ENCODE measurements around the gene E2F6. TPM values are rescaled to one million over a fixed set of nuclear protein-coding genes. Genes with fewer than 3 reads are reported as not detected.

The E2F6 gene, protein sequence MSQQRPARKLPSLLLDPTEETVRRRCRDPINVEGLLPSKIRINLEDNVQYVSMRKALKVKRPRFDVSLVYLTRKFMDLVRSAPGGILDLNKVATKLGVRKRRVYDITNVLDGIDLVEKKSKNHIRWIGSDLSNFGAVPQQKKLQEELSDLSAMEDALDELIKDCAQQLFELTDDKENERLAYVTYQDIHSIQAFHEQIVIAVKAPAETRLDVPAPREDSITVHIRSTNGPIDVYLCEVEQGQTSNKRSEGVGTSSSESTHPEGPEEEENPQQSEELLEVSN
- polyA plus RNA-seq (ENCODE audit: insufficient read depth in 1 of 5, insufficient read length in 5 of 5, low replicate concordance in 1 of 5): 10 to 100 TPM; 18.5 to 21.3 (median 19.2) TPM
- long read RNA-seq, donor 1, partial matches to known transcripts: 0 of 5 reads
- long read RNA-seq, donor 1, other reads (novel, unspliced or antisense): 0 of 5 reads
- long read RNA-seq, donor 2, transcript E2F6-202 (7 exons, 3,218 nt): major isoform, 5 of 7 reads
- long read RNA-seq, donor 2, partial matches to known transcripts: 0 of 7 reads
- long read RNA-seq, donor 2, other reads (novel, unspliced or antisense): 0 of 7 reads
- long read RNA-seq, donor 3, partial matches to known transcripts: 0 of 7 reads
- long read RNA-seq, donor 3, other reads (novel, unspliced or antisense): 0 of 7 reads
- long read RNA-seq, donor 4, partial matches to known transcripts: 0 of 5 reads
- long read RNA-seq, donor 4, other reads (novel, unspliced or antisense): 0 of 5 reads
- long read RNA-seq, donor 5, transcript E2F6-202 (7 exons, 3,218 nt): major isoform, 7 of 9 reads
- long read RNA-seq, donor 5, partial matches to known transcripts: 0 of 9 reads
- long read RNA-seq, donor 5, other reads (novel, unspliced or antisense): 0 of 9 reads
- long read RNA-seq, donor 6, partial matches to known transcripts: 0 of 4 reads
- long read RNA-seq, donor 6, other reads (novel, unspliced or antisense): 0 of 4 reads
- long read RNA-seq, donor 7, partial matches to known transcripts: 0 of 8 reads
- long read RNA-seq, donor 7, other reads (novel, unspliced or antisense): 0 of 8 reads
- long read RNA-seq, donor 8, partial matches to known transcripts: 0 of 2 reads
- long read RNA-seq, donor 8, other reads (novel, unspliced or antisense): 0 of 2 reads

DNA sequence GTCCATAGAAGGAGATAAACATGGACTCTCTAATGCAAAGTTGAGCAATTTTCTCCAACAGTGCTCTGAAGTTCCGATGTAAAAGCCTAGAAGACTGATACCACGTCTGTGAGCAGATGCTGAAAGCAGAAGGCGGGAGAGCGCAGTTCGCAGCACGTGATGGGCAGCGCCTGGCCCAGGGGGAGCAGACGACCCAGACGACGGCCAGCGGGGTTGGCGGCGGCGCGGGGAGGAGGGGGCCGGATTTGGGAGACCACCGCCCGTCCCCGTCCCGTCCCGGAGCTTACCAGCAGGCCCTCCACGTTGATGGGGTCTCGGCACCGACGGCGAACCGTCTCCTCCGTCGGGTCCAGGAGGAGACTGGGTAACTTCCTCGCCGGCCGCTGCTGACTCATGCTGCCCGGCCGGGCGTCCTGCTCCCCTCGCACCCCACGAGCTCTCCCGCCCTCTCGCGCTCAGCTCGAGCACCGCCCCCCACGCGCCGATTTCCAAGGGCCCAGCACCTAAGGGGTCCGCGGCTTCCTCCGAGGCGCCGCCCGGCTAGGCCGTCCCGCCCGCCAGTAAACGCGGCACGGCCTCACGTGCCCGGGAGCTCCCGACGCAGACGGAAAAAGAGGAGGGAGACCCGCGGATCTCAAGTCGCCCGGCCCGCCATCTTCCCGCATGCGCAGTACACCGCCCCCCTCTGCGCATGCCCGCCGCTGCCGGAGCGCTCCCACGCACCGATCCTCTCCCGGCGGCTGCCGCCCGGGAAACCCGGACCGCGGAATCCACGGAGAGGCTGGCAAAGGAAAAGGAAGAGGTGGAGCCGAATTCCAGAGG is at the start of gene E2F6:
TSS of gene E2F6 (minus strand) at position 677 of the 822 bp plus-strand sequence. CDS start at position 395, 282 bp downstream.
- DNase-seq: peak; percentile 91 to 92

DNA sequence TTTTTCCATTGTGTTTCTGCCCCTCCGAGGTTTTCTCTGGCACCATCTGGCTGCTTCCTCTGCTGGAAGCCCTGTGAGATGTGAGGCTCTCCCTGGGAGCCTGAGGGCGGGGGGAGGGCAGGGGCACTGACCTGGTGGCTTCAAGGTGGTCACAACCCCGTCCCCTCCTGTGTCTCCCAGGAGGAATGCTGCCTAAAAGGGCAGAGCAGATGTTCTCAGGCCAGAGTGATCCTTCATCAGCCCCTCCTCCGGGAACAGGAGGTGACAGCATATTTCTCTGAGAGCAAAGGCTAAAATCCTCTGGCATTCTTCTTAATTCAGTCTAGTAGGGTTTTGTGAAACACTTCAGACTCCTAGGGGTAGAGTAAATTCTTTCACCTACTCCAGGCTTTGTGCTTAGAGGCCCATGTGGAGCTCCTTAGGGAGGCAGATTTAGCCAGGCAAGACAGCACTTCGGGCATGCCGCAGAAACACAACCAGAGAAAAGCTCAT is 49.6 kb upstream of the E2F6 start:
- DNase-seq: no peak

DNA sequence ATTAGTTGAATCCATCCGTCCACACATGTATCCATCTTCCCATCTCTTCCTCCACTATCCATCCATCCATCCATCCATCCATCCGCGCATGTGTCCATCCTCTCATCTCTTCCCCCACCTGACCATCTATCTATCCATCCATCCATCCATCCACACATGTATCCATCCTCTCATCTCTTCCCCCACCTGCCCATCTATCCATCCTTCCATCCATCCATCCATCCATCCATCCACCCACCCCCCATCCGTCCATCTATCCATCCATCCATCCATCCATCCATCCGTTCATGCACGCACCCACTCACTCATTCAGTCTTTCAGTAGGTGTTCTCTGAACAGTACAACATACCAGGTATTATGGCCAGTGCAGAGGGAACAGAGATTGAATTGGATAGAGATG is 48.9 kb upstream of the E2F6 start:
- no peak for DNase-seq

DNA sequence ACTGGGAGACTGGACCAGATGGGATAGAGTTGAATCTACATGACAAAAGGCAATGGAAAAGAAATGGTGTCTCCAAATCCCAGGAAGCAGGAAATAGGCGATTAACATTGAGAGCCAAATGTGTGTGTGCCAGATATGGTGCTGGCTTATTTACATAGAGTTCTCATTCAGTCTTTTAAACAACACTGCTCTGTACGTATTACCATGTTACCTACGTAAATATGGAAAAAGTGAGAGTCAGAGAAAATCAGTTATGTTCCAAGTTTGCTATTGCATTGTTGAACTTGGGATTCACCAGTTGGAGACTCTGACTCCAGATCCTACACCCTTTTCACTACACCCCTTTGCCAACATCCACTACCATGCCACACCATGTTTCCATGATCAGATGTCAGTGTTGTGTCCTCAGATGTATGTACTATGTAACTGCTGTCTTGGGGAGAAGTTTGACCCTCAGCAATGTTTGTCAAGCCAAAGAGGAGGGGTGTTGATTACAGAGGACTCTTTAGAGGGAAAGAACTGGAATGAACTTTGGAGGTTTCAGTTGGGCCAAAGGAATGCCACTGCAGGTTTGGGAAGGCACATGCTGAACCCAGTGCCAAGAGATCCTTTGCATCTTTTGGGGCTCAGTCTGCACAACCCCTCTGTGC is 48.2 kb upstream of the E2F6 start:
- DNase-seq: no peak

DNA sequence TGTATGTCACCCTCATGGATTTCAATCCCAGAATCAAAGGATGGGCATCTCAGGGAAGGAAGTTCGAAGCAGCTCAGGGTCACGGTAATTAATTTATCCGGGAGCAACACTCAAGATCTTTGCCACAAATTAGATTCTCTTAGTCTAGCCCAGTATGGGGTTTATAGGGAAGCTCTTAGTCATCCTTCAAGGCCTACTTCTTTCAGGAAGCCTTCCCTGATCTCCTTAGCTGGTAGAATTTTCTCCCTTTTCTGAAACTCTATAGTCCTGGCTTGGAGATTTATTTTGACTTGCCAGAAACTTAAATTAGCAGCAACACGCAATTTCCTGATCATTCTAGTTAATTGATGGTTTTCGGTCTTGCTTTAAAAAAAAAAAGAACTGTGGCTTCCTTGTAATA is 47.4 kb upstream of the E2F6 start:
- DNase-seq: no peak

DNA sequence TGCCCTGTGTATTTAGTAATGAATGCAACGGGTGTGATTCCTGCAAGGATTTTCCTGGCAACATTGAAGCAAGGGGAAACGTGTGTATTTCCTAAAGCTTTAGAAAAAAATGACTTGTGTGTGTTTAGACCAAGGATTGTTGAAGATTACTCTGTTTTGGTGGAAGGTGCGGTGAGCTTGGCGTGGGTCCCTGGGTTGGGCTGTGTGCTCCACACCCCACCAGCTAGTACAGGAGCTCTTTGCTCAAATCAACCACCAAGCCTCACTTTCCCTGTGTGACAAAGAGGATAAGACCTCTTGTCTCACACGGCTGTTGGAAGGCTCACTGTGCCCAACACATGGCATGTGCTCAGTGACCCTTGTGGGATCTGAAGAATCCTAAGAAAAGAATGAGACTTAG is 46.5 kb upstream of the E2F6 start:
- DNase-seq: no peak

DNA sequence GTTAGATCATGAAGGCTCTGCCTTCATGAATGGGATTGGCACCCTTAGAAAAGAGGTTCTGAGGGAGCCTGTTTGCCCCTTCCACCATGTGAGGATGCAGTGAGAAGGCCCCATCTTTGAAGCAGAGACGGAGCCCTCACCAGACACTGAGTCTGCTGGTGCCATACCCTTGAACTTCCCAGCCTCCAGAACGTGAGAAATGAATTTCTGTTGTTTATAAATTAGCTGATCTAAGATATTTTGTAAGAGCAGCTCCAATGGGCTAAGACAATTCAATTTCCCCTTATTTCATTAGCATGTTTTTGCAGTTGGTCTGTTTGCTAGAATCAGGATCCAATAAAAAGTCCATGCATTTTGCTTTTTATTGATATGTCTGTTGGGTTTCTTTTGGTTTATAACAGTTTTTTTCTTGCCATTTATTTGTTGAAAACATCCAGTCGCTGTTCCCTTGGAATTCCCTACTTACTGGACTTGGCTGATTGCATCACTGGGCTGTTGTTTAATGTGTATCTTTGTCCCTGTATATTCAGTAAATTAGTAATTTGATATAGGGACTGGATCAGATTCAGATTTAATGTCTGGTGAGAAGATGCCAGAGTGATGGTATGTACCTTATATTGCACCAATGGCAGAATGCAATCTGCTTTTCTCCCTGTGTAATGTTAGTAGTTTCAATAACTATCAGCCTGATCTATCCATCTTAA is 43.8 kb upstream of the E2F6 start:
- no peak for DNase-seq

DNA sequence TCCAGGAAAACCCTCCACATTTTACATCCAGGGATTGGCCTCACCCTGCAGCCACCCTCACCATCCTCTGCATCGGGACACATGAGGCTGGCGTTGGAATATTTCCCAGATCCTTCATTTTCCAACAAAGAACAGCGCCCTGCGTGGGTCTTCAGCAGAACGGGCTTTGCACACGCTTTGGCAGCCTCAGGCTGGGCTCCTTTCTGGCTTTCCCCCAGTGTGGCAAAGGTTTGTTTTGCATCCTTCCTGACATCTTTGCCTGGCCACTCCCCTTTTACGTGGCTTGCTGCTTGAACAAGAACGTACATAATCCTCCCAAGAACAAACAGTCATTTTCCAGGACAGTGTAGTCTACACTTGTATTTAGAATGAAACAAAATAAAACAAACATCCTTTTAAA is 42.3 kb upstream of the E2F6 start:
- no peak for DNase-seq

DNA sequence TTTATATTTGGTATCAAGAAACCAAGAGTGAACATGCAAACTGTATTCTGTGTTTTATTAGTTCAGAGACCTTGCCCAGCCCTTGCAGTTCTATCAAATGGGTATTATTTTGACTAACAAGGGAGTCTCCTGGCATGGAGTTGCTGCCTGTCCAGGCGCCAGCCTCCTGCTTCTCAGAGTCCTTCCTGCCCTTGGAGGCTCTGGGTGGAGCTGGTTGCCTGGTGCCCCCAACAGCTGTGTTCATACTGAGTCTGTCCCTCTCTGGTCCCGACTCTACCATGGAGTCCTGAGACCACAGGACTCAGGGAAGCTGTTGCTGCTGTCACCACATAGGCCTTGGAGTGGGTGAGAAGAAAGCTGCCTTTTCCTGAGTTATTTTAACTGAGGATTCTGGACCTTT is 41.6 kb upstream of the E2F6 start:
- DNase-seq: no peak

DNA sequence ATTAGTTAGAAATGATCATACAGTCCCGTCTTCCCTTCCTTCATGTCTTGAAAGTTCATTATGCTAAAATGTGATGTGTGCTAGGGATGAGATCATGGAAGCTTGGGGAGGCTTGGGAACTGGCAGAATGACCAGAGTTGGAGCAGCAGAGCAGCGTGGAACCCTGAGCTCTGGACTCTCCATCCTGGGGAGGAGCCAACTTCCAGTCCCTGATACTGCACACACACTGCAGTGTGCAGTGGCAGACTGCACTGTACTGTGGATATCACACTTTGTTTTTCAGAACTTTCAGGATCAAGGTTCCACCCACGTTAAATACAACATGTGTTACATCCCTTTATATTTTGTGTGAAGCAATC is 40.6 kb upstream of the E2F6 start:
- no peak for DNase-seq

DNA sequence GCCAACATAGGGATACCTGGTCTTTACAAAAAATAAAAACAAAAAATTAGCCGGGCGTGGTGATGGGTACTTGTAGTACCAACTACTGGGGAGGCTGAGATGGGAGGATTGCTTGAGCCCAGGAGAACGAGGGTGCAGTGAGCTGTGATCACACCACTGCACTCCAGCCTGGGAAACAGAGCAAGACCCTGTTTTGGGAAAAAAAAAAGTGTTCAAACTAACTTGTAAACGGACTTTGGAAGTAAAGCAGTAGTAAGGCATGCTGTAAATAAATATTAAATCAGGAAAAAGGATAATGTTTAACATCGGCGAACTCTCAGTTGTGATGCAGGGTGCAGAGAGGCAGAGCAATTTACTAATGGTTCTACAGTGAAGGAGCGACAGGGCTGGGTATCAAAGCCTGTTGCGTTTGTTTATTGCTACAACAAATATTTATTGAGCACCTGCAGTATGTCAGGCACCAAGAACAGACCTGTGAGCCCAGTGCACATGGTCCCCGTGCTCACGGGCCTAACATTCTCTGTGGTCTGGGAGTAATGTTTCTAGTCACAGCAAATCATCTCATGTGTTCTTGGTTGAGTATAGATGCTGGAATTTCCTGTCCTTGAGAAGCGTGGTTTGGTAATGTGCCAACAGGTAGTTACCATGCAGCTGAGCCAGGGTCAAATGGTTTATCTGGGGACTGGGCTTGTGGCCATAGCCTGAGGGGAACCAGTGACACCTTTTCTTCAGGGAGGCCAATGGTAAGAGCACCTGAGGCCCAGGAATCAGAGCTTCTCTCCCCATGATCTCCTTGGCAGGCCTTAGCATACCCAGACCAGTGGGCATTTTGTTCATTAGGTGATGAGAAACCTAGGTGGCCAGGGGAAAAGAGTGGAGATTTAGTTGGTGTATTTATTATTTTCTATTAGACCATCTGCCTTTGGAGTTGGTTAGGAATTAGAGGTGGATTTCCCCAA is 40.0 kb upstream of the E2F6 start:
- no peak for DNase-seq

DNA sequence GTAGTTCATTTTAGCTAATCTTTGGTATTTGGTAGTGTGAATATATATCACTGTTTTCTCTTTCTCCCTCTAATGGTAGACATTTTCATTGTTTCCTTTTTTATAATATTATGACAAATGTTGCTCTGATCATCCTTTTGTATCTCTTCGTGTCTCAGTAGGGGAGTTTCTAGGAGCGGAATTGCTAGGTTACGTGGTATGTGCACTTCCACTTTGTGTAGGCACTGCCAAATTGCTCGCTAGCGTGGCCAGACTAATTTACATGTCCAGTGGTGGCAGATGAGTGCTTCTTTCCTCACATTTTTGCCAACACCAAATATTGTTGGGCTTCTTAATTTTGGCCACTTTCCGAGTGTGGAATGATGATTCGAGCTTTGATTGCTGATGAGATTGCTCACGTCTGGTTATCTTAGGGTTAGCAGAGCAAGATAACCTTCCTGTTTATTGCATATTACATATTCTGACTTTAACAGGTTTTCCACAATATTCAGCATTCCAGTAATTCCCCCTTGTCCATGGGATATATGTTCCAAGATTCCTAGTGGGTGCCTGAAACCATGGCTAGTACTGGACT is 37.5 kb upstream of the E2F6 start:
- DNase-seq: no peak

DNA sequence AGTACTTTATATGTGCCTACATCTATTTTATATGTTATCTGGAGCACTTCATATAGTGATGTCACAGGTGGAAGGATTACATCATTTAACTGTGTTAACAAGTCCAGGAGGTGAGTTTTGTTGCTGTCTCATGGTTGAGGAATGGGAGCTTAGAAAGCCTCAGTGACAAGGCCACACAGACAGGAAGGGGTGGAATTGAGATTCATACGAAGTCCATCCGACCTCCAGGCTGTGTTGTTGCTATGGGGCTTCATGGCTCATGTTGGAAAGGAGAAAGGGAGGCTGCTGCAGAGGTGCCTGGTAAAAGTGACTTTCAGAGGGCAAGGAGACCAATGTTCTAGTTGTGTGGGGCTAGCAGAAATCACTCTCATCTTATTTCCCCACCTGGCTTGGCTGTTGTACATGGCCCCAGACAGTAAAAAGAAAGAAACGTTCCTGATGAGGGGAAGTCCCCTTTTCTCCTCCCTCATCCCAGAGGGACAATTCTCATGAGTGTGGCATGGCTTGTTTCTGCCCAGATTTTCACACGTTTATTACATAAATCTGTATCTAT is 36.9 kb upstream of the E2F6 start:
- DNase-seq: no peak

DNA sequence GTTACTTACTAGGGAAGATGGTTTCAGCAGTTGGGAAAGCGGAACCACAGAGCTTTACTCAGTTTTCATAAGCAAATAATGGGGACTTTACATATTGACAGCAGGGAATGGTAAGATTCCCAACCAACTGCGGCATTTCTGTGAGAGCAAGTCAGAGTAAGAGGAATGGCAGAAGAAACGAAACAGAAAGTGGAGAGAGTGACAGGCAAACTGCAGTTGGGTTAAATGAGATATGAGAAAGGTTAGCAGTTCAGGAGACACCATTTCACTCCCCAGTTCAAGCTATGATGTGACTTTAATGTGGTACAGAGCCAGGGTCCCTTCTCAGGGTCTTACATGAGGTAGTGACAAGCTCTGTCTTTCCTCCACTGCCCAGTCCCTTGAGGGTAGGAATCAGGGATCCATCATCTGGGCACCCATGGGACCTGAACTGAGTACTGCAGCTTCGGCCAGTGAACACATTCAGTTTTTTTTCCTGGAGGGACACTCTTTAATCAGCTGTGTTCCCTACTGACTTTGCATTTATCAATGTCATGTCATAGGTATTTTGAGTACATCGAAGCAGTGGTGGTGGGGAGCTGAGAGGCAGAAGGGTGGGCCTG is 34.8 kb upstream of the E2F6 start:
- DNase-seq: no peak

DNA sequence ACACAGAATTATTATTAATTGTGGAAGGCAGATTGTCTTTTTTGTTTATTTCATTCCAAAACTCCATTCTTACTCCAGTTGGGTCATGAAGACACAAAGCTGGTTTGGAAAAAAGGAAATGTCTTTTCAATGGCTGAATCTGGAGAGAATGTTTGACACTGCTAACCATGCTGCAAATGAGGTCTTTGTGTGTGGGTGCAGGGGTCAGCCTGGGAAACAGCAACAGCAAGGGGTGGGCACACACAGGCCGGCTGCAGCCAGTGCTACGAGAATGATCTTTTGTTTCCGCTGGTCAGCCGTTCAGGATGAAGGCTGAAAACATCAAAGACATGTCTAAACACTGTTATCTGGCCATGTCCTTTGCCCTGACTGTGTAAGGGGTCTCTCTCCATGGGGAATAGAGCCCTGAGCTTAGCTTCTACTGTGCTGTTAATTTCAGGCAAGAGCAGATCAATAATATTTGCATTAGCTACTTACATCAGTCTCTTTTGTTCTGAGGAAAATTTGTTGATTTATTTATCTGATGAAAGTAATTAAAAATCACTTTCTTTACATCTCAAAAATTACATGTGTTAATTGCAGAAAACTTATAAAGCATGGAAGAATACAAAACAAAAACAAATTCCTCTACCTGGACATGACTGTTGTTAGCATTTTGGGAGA is 33.3 kb upstream of the E2F6 start:
- no peak for DNase-seq

DNA sequence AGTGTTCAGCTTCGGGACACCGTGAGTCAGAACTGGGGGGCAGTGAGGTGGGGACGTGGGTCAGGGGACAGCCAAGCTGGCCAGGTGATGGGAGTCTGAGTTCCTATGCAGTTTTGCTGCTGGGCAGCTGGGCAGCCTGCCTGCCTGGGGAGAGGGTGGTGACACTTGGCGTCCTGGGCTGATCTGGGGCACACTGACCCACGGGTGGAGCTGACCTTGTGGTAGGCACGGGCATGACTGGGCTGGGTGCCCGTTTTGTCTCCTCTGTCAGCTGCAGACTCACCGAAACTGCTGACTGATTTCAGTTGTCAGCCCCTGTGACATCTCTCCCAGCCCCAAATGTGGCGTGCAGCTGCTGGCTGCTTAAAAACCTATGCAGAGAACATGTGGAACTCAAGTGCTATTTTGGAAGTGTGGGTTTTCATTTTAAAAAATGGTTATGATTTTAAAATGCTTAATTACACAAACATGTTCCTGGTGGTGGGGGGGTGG is 32.6 kb upstream of the E2F6 start:
- DNase-seq: no peak

Data from right lung (tissue), 10 donors.